SW 1271 (cell line): ENCODE results near the gene ADAMTSL2.

Experiments used
- DNase-seq, 2 experiments: peaks; one replicate each; lab custom pipeline; 2025; lab: John Stamatoyannopoulos, UW

The ADAMTSL2 gene

DNA sequence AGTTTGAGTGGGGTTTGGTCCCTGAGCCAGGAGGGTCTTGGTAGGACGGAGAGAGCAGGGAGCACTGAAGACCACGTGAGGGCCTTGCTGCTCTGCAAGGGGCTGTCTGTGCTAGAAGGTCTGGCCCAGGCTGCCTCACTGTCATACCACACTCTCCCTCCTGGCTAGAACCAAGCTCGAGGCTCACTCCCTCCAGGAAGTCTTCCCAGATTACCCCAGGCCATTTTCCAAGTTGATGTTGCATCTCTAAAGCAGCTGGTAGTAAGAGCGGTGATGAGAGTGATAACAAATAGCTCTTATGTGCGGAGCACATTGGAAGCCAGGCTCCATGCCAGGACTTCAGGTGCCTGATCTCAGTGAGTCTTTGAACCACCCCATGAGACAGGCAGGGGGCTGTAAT lies 16.3 kb upstream of the ADAMTSL2 start:
- no peak for DNase-seq

DNA sequence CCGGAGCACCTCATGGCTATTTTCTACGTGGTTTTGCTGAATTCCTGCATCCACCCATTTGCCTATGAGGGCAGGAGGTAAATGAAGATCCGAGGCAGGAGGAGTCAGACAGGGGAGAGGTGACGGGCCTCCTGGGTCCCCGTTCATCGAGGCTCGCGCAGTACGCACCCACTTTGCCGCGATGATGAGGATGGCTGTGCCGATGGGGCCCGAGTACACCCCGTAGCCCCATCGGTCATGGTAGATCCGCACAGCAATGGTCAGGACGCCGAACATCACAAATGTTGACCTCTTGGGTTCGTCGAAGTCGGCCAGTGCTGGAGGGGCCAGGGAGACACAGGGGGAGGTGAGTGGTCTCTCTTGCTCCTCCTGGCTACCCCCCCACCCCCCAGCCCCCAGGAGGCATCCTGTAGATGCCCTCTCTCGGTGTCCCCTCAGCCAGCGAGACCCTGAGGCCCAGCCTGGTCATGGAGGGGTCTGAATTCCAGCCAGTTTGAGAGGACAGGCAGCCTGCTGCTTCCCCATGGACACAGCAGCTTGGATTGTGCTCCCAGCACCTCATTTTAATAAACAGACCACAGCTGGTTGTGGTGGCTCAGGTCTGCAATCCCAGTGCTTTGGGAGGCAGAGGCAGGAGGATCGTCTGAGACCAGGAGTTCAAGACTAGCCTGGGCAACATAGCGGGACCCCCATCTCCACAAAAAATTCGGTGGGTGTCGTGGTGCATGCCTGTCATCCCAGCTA lies 15.6 kb upstream of the ADAMTSL2 start:
- DNase-seq, result no peak

DNA sequence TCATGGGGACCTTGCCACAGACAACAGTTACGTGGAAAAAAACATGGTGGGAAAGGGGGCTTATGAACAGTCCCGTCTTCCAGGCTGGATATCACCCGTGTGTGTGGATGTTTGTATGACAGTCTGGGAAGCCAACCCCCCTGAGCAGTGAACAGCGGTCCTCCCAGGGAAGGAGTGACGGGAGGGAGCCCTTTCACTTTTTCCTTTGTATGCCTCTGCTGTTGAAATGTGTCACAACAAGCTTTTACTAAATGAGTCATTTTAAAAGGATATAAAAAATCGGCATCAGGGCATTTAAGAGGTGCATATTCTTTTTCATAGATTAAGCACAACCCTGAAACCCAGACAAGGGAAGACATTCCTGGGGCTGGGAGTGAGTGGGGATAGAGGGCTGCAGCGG lies 14.8 kb upstream of the ADAMTSL2 start:
- no peak for DNase-seq

DNA sequence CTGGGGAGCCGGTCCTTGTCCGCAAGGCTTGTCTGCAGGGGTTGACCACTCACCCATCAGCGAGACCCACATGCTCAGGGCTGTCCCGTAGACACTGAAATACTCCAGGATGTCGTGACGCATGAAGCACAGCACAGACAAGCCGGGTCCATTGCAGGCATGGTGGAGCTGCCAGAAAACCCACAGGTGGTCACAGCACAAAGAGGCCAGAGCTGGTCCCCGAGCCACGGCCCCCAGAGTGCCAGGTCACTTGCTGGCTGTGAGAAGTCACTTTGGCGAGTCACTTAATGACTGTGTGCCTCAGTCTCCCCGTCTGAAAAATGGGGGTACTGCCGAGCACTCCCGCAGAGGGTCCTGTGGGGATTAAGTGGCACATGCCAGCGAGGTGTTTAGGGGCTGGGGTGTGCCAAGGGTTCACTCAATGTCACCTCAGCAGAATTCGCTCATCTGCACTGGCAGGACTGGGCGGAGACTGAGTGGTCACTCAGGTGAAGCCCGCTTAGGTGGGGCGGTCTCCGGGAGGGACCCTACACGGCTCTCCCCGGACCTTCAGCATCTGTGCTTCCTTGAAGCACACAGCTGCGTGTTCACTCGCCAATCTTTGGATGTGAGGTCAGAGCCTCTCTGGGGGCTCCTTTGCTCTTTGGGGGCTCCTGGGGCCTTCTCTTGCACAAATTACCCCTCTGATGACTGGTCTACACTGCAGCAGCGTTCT lies 14.2 kb upstream of the ADAMTSL2 start:
- no peak for DNase-seq

DNA sequence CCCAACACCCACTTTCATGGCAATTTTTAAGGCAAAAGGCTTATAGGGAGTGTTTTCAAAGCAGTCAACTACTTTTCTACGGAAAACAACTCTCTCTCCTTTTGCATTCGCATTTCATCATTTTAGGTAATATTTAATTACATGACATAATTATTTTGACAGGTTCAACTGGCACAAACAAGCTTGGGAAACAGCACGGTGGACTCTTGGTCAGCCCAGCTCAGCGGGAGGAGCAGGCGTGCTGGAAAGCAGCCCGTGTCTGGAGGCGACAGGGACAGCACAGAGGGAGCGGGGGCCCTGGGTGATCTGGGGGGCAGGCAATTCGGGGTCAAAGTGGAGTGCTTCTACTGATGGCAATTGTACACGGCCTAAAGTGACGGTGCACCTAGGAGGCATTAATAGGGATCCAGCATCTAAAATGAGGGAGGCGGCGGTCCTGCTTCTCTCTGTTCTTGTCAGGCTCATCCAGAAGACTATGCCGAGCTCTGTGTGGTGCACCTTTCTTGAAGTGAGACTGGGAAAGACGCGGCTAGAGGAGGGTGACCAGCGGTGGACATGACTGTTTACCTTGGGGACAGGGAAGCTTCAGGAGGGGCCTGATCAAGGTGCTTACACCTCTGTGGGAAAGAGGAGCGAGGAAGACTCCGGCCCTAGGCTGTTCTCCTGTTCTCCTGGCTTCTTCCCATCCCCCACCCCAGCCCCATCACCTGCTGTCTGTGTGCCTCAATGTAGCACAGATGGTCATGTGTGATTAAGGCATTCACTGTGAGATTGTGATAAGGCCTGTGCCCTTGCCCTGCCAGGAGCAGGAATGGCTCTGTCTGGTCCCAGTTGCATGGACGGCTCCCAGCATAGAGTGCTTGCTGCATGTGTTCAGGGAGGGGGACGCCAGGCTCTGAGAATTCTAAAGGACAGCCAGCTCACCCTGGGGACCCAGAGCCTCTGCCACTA lies 13.1 kb upstream of the ADAMTSL2 start:
- DNase-seq, result no peak

DNA sequence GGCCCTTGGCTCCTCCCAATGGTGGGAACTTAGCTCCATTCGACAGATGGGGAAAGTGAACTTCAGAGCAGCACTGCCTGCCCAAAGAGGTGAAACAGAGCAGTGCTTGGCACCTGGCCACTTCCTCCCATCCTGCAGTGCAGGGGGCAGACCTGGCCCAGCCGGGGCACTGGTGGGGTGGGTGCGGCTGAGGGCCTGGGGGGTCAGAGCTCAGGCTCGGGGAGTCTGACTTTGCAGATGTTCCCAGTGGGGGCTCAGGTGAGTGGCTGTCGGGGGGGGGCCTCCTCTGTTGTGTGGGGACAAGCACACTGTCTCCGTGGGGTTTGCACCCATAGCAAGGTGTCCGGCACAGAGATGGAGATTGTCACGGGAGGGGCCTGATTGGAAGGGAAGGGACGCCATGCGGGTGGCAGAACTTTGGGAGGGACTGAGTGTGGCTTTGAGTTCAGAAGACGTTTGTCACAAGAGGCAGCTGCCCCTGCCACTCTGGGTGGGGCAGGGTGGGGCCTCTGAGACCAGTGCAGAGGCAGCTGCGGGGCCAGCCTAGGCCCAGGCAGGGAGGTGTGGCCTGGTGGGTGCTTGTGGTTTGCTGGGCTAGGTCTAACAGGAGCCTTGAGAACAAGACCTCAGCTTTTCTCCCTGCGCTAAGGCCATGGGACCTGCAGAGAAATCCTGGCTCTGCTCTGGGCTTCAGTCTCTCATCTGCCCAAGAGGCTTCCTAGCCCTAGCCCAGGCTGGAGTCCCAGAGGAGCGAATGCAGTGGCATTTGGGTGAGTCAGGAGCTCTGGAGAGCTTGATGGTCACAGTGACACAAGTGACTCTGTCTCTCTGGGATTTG lies 12.2 kb upstream of the ADAMTSL2 start:
- DNase-seq, result no peak

DNA sequence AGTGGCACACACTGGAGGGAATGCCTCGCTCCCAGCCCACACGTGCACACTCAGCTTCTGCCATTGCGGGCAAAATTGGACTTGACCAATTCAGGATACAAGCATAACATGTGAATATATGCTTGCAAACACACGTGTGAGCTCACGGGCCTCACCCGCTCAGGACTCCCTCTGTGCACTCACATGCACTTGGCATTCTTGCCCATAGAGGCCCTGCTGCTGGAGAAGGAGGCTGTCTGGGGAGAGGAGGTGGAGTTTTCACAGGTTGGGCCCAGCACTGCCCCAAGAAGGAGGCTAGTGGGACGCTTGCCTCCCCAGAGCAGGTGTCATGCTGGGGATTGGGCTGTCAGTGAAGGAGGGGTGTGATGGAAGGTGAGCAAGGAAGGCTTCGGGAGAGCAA lies 11.4 kb upstream of the ADAMTSL2 start:
- no peak for DNase-seq

DNA sequence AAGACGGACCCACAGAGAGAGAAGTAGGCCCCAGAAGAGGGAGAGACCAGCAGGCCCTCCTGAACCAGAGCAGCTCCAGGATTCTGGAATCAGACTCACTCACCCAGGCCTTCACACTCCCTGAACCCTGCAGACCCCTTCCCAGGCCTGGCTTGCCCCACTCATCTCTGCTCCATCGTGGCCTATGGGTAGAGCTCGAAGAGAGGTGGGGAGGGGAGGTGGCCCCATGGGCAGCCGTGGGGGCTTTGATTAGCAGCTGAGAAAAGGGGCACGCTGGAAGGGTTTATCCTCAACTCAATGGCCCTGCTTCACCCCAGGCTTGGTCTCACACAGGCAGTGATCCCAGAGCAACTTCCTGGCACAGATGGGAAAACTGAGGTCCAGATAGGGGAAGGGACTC lies 10.4 kb upstream of the ADAMTSL2 start:
- DNase-seq, result no peak

DNA sequence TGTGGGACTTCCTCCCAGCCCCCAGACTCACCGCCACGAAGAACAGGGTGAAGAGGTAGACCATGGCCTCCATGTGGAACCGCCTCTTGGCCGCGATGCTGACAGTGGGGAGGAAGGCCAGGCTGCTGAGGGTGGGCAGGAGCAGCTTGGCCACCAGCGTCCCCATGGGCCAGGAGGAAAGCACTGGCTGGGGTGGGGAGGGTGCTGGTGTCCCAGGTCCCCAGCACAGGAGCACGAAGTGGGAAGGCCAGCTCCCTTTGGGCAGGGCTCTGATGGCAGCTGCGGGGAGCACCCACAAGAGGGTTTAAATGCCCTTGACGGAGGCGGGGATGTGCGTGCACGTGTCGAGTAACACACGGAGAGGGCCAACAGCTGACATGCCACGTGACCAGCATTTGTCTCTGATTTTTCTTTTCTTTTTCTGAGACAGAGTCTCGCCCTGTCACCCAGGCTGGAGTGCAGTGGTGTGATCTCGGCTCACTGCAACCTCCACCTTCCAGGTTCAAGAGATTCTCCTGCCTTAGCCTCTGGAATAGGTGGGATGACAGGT lies 9.8 kb upstream of the ADAMTSL2 start, which contains the start of gene MYMK:
MYMK (minus strand) TSS at position 281 of the 550 bp plus-strand sequence; CDS start at position 166, 115 bp downstream.
- DNase-seq, result no peak

DNA sequence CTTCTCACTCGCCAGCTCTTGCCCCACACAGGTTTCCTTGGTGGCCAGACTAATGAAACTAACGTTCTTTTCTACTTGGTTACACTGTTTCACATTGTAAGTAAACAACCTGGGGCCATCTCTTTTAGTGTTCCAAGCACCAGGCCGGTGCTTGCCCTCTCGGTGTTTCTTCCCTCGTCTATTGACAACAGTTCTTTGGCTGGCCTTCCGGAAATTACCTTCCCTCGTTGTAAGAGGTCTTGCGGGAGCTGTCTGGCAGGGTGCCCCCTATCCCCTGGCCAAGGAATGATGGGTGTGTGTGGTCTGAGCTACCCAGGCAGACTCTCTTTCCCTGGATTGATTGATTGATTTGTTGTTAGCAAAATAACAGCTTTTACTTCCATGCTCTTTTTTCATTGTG lies 8.8 kb upstream of the ADAMTSL2 start:
- DNase-seq, result no peak

DNA sequence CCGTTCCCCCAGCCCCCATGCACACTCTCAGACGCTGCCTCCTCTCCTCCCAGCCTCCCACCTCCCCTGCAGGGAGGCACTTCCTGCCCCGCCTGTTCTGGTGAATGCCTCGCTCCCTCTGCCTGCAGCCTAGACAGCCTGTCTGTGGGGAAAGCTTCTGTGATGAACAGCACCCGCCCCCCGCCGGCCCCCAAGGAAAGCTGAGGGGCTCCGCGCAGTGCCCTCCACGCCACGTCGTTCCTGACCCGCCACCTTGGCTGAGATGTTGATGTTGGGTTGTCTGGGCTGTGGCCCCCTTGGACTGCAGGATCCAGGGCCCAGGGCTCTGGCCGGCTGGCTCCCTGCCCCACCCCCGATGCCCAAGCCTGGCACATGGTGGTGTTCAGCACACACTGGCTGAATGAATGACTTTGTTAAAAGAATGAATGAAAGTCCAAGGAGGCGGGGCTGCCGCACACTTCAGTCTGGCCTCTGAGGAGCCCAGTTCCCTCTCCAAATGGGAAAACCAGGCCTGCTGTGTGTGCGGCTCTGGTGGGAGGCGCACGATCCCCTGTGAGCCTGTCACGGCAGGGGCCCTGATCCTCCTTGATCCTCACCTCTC lies 7.7 kb upstream of the ADAMTSL2 start:
- no peak for DNase-seq

DNA sequence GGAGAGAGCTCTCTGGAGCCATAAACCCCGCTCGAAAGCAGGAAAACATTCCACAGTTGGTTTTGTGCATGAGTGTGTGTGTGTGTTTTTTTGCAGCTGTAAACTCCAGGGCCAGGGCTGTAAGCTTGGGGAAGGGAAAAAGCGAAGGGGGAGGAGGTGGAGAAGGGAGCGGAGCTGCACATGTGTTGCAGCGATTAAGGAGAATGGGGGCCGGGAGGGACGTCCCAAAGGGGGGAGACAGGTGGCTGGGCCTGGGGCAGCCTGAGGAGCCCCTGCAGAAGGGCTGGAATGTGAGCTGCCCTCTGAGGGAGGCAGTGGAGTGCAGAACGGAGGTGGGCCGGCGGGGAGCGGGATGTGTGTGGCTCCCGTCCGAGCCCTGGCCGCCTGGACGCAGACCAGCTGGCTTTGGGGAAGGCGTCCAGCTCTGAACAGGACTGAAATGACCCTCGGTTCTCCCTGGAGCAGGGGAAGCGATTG lies 7.0 kb upstream of the ADAMTSL2 start:
- DNase-seq, result no peak

DNA sequence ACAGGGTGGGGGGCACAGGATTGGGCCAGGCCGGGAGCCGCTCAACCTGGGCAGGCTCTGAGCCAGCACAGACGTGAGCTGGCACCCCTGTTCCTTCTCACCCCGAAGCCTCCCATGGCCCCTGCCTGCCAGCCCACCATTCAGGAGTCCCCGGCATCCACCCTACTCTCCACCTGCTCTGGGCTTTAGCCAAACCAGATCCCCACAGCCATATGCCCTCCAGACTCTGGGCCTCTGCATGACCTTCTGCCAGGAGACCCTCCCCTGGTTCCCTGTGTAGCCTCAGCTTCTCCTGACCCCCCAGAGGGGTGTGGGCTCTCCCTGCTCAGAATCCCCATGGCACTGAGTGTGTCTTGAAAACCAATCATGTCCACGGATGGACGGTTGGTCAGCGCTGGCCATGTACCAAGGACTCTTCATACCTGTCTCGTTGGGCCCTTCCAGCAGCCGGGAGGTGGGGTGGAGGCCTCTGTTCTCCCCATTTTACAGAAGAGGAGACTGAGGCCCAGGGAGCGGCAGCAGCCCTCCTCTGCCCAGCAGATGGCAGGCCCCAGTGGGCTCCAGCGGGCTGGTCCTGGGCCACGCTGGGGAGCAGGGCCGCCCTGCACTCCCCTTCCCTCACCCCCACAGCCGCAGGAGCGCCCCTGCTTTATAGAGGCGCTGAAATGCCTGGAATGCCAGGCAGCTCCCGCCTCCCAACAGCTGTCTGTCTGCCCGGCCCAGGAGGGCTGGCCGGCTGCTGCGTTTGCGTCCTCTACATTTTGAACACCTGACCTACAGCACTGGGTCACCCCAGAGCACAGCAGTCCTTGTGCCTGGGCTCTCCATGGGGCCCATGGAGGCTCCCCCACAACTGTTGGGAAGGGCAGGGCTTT lies 6.3 kb upstream of the ADAMTSL2 start:
- DNase-seq, result no peak

DNA sequence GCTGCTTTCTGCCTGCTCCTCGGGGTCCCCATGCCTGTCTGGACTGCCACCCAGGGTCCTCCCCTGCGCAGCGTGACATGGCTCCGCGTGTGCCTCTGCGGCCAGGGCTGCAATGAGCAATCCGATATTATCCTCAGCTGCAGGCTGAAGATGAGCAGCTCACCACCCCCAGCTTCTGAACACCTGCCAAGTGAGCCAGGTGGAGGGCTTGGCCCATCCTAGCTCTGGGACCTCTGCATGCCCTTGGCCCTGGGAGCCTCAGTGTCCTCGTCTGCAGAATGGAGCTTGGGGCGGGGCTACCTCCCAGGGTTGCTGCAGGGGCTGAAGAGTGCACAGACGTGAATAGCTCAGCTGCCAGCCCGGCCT lies 5.6 kb upstream of the ADAMTSL2 start:
- no peak for DNase-seq

DNA sequence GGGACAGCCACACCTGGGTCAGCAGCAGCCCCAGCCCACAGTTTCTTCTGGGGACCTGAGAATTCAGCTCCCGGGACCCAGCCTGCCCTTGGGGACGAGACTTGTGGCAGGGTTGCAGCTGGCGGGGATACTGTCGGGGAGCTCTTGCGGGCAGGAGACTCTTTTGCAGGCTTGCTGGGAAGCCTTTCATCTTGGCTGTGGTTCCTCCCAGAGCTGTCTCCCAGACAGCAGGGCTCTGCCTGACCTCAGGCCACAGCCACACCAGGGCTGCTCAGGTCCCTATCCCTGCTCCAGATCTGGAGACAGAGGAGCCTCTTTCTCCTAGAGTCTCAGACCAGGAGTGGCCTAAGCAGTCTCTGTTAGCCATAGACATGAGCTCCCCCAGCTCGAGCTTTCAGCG lies 5.0 kb upstream of the ADAMTSL2 start:
- DNase-seq, result no peak

DNA sequence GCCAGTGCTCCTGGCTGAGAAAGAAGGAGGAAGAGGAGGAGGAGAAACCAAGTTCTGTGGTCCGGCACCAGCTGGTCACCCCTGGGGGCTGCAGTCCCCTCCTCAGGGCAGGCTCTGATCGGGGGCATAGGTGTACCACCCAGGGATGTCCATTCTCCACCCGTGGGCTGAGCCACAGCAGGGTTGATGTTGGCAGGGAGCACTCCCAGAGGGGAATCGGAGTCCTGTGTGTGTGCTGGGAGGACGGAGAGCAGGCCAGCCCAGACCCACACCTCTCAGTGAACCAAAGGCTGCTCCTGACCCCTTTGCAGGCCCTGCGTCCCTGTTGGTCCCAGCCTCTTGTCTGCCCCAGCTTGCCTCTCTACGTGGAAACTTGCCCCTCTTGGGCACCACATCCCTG lies 4.6 kb upstream of the ADAMTSL2 start:
- DNase-seq, result no peak

DNA sequence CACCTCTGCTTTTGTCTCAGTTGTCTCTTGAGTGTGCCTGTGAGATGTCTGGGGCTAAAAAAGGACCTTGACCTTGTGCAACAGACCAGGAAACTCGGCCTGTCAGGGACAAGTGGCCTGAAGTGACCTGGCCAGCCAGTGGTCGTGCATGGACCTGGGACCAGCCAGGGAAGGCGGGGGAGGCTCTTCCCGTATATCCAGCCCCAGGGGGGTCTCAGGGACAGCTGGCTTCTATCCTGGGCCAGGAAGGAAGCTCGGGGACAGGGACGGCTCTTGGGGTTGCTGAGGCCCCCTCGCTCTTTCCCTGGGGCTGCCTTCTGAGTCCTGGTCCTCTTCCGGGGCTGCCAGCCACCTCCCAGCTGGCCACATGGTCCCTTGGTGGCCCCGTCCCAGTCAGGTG lies 3.2 kb upstream of the ADAMTSL2 start:
- no peak for DNase-seq

DNA sequence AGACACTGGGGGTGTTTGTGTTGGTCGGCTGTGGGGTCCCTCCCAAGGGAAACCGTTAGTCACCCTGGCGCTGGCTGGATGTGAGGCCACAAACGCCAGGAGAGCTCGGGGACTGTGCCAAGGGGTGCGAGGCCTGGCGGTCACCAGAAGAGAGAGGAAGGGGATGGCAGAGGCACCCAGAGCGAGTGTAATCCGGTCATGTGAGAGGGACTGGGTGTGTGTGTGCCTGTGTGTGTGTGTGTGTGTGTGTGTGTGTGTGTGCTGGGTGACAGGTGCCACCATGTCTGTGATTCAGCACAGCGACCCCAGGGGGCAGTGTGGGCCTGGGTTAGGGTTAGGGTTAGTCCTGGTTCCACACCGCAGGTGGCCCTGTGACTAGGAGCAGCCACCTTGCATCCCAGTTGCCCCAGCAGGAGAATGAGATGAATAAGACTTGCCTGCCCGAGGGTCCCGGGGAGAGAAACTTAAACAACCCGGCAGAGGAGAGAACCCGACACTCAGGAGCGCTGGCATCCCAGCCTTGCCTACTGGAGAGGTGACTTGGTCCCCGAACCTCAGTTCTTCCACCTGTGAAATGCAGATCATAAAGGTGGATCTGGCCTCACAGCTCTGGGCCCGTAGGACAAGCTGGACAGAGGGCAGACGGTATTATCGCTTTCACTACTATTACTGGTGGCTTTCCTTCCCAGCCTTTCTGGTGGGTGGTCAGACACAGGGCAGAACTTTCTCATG lies 1.4 kb upstream of the ADAMTSL2 start:
- peak in 1 of 2 experiments; percentile 54 for DNase-seq

DNA sequence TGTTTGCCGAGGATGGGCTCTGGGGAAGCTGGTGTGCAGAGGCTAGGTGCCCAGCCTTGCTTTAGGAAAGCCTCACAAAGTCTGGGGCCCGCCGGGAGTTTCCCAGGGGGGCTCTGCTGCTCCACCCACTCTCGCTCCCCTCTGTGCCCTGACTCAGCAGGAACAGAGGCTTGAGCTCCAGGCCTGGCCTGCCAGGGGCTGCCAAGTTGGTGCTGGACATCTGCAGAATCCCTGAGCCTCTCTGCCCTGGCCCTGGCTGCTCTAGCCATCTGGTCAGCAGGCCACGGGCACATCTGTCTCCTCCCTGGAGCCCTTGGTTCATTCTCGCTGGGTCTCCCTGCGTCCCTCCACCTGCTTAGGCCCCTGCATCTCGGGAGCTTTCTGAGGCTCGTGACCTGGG lies 647 bp upstream of the ADAMTSL2 start:
- no peak for DNase-seq
